AG04450 (cell line): ENCODE results near the gene MARCHF2. TPM values are rescaled to one million over a fixed set of nuclear protein-coding genes. Genes with fewer than 3 reads are reported as not detected.
"Not testable (repeated sequence)": the region's sequence is repeated elsewhere in the genome, so short reads cannot be mapped to it uniquely, and the experiment has no call there.

ENCODE experiments used
- CTCF ChIA-PET: fragments of 300-600, 350-600 bp; formaldehyde crosslinking; extraction: SDS; loops from one replicate; lab custom pipeline; 2022; ENCODE audit warnings: antibody characterized with exemption, inconsistent platforms; lab: Charles Lee
- POLR2A ChIA-PET: fragments of 350-600 bp; formaldehyde crosslinking; extraction: SDS; loops from one replicate; lab custom pipeline; 2021; ENCODE audit warnings: antibody characterized with exemption, inconsistent platforms; lab: Yijun Ruan, JAX
- DNase-seq: peaks from one replicate; pipeline ENCODE4 v3.0.0-alpha.2; 2011; ENCODE audit warnings: low read depth, low spot score
- H3K27ac ChIP-seq: one replicate; pipeline ENCODE4 v1.5.1; 2012; ENCODE audit warnings: low read depth, low read length, control low read depth
- H3K27me3 ChIP-seq: one replicate; pipeline ENCODE4 v1.6.0; 2012; ENCODE audit warnings: low read length; ENCODE audit not compliant: control insufficient read depth, insufficient read depth
- H3K4me3 ChIP-seq: 2 replicates; pipeline ENCODE4 v1.5.1; 2011; ENCODE audit warnings: mild to moderate bottlenecking, low read depth, low read length, control low read depth
- H3K9me3 ChIP-seq: 2 replicates; pipeline ENCODE4 v1.5.1; 2012; ENCODE audit warnings: low read length; ENCODE audit not compliant: control insufficient read depth, insufficient read depth
- CTCF ChIP-seq: IDR thresholded peaks from 2 replicates; pipeline ENCODE4 v1.5.1; 2011; ENCODE audit warnings: low read depth, low read length, control low read depth, inconsistent platforms
- polyA plus RNA-seq: library from polyadenylated mRNA; depleted of rRNA; stranded (reverse); fragments of >200 nt; gene quantifications from 2 replicates; pipeline ENCODE4 v1.2.3, GENCODE V29; 2011

Gene MARCHF2
- polyA plus RNA-seq, 1 experiment: 14.7 TPM

- no peak for DNase-seq
- Histone ChIP-seq H3K4me3 (no peak overlapping the region), H3K27ac (no peak overlapping the region), H3K27me3 (no peaks in the 10 kb centered on the region), H3K9me3 (no peaks in the 10 kb centered on the region; the same call in 1 of the 2 replicates)
- CTCF ChIA-PET: interaction anchor here (0.6 kb wide), 1 partner anchor 17 kb away, joined by 3 read pairs; no protein-coding TSS in a partner anchor
- TF ChIP-seq CTCF: no peak
- POLR2A ChIA-PET: interaction anchor here (0.6 to 1.2 kb wide), 2 partner anchors 12 to 73 kb away, joined by 3 read pairs; partner anchors contain the start of gene RAB11B
Observed at GRCh38 chr19:8377598-8377997, 35.5 kb upstream of the MARCHF2 start.

- POLR2A ChIA-PET, DNase-seq: not testable (repeated sequence)
- CTCF ChIA-PET: interaction anchor here (0.6 to 2.6 kb wide), 2 partner anchors 26 to 111 kb away, joined by 3 to 10 read pairs; no protein-coding TSS in a partner anchor
Observed at GRCh38 chr19:8379156-8379891, 33.8 kb upstream of the MARCHF2 start.

GRCh38 chr19:8384569-8384968 lies 28.5 kb upstream of the MARCHF2 start:
- H3K4me3 ChIP-seq, POLR2A ChIA-PET, CTCF ChIA-PET, H3K27ac ChIP-seq, DNase-seq, H3K9me3 ChIP-seq, H3K27me3 ChIP-seq: not testable (repeated sequence)

More at GRCh38 chr19:8379156-8379891, 33.8 kb upstream of the MARCHF2 start:
- H3K27ac ChIP-seq, H3K9me3 ChIP-seq, H3K4me3 ChIP-seq, H3K27me3 ChIP-seq: not testable (repeated sequence)

GRCh38 chr19:8385103-8385502 lies 28.0 kb upstream of the MARCHF2 start:
- CTCF ChIA-PET, DNase-seq, H3K27me3 ChIP-seq, POLR2A ChIA-PET, H3K9me3 ChIP-seq, H3K27ac ChIP-seq, H3K4me3 ChIP-seq: not testable (repeated sequence)

- CTCF ChIA-PET, H3K9me3 ChIP-seq, H3K27me3 ChIP-seq, H3K27ac ChIP-seq, DNase-seq, POLR2A ChIA-PET, H3K4me3 ChIP-seq: not testable (repeated sequence)
Observed at GRCh38 chr19:8385566-8385965, 27.5 kb upstream of the MARCHF2 start.

GRCh38 chr19:8386419-8386818 lies 26.7 kb upstream of the MARCHF2 start:
- CTCF ChIA-PET, POLR2A ChIA-PET, H3K27me3 ChIP-seq, H3K9me3 ChIP-seq, DNase-seq, H3K4me3 ChIP-seq, H3K27ac ChIP-seq: not testable (repeated sequence)

GRCh38 chr19:8386990-8387389 lies 26.1 kb upstream of the MARCHF2 start:
- POLR2A ChIA-PET: no interaction called here
- CTCF ChIA-PET: no interaction called here
- H3K27me3 ChIP-seq: no peaks in the 10 kb centered on the region
- H3K4me3 ChIP-seq: no peak overlapping the region
- no peak for TF ChIP-seq CTCF
- H3K9me3 ChIP-seq: no peaks in the 10 kb centered on the region; the same call in 1 of the 2 replicates
- no peak for DNase-seq
- no peak overlapping the region for H3K27ac ChIP-seq
